H1 (cell line): ENCODE data around the gene RAB5B. TPM values are rescaled to one million over a fixed set of nuclear protein-coding genes. Genes with fewer than 3 reads are reported as not detected.

ENCODE experiments used
- CTCF ChIA-PET: fragments of 300-600 bp; sonication (Branson Sonifier 250); formaldehyde crosslinking; loops from one replicate; lab custom pipeline; 2021; ENCODE audit not compliant: partially characterized antibody; lab: Charles Lee
- POLR2A ChIA-PET: fragments of 300-600 bp; sonication (Branson Sonifier 250); formaldehyde crosslinking; loops from one replicate; lab custom pipeline; 2021; ENCODE audit warnings: inconsistent platforms; ENCODE audit not compliant: partially characterized antibody; lab: Charles Lee
- DNase-seq, 2 experiments: peaks; one replicate each; pipeline versions ENCODE4 v3.0.0 to v3.0.0-alpha.2; 2010 to 2022; ENCODE audit warnings: low spot score in 2 of 2, low read depth in 1 of 2, mixed read lengths in 1 of 2
- FAIRE-seq: peaks from 2 replicates; lab custom pipeline; 2011; peaks lifted over from hg19 to GRCh38; lab: Jason Lieb, UNC
- H2AFZ ChIP-seq: 2 replicates; pipeline ENCODE4 v1.8.1; 2012; ENCODE audit warnings: low read length, inconsistent platforms
- H2AK5ac ChIP-seq: 2 replicates; pipeline ENCODE4 v1.6.1; 2013; ENCODE audit warnings: low read depth, low read length
- H2BK120ac ChIP-seq: replicated peaks from 2 replicates; pipeline ENCODE3; 2013; ENCODE audit warnings: low read depth, low read length, inconsistent platforms
- H2BK12ac ChIP-seq: 2 replicates; pipeline ENCODE4 v1.6.1; 2013; ENCODE audit warnings: low read depth, low read length
- H2BK15ac ChIP-seq: 2 replicates; pipeline ENCODE4 v1.6.1; 2013; ENCODE audit warnings: low read length
- H2BK20ac ChIP-seq: 2 replicates; pipeline ENCODE4 v1.6.1; 2013; ENCODE audit warnings: low read length
- H2BK5ac ChIP-seq: 2 replicates; pipeline ENCODE4 v1.6.1; 2013; ENCODE audit warnings: low read depth, low read length
- H3K14ac ChIP-seq: 2 replicates; pipeline ENCODE4 v1.6.1; 2013; ENCODE audit warnings: inconsistent platforms; ENCODE audit not compliant: insufficient read length
- H3K18ac ChIP-seq: 2 replicates; pipeline ENCODE4 v1.6.1; 2013; ENCODE audit warnings: low read length; ENCODE audit errors: extremely low read depth
- H3K23ac ChIP-seq: 2 replicates; pipeline ENCODE4 v1.6.1; 2013; ENCODE audit warnings: inconsistent platforms; ENCODE audit not compliant: insufficient read length
- H3K23me2 ChIP-seq: 2 replicates; pipeline ENCODE4 v1.6.1; 2013; ENCODE audit warnings: low read depth, low read length
- H3K27ac ChIP-seq: 2 replicates; pipeline ENCODE4 v1.6.1; 2011; ENCODE audit warnings: low read depth, low read length, inconsistent platforms
- H3K27me3 ChIP-seq, 4 experiments: replicated peaks in 1 of 4; 1 replicate in 1 of 4; 2 replicates in 3 of 4; pipeline versions ENCODE4 v1.6.1 to v1.8.1; 2011 to 2013; ENCODE audit warnings: low read length in 3 of 4, mild to moderate bottlenecking in 3 of 4, inconsistent platforms in 2 of 4, mixed read lengths in 2 of 4, moderate library complexity in 1 of 4; ENCODE audit not compliant: control insufficient read depth in 3 of 4, insufficient read depth in 3 of 4; ENCODE audit errors: extremely low read depth in 1 of 4
- H3K36me3 ChIP-seq, 4 experiments: 2 replicates each; pipeline versions ENCODE4 v1.6.1 to v1.8.1; 2011 to 2013; ENCODE audit warnings: mild to moderate bottlenecking in 4 of 4, low read length in 3 of 4, moderate library complexity in 2 of 4, control low read depth in 1 of 4, inconsistent platforms in 1 of 4; ENCODE audit not compliant: insufficient read depth in 4 of 4, control insufficient read depth in 2 of 4
- H3K4ac ChIP-seq: replicated peaks from 2 replicates; pipeline ENCODE3; 2013; ENCODE audit warnings: low read length, low read depth, mixed read lengths, inconsistent platforms; ENCODE audit not compliant: insufficient read length
- H3K4me1 ChIP-seq, 4 experiments: replicated peaks in 1 of 4; 1 replicate in 1 of 4; 2 replicates in 3 of 4; pipeline versions ENCODE4 v1.6.1 to v1.8.1; 2011 to 2013; ENCODE audit warnings: low read length in 3 of 4, inconsistent platforms in 2 of 4, mixed read lengths in 1 of 4; ENCODE audit not compliant: insufficient read depth in 4 of 4, control insufficient read depth in 3 of 4
- H3K4me2 ChIP-seq, 2 experiments: 2 replicates each; pipeline versions ENCODE4 v1.6.1 to v1.8.1; 2011 to 2013; ENCODE audit warnings: low read depth in 2 of 2, low read length in 2 of 2, control low read depth in 1 of 2, inconsistent platforms in 1 of 2, mild to moderate bottlenecking in 1 of 2; ENCODE audit not compliant: insufficient read depth in 1 of 2
- H3K4me3 ChIP-seq, 4 experiments: fragments of 200-600, 300-600 bp in 1 of 4; sonication (generic), shearing (Covaris generic), sonication (Bioruptor Twin) in 1 of 4; 2 replicates each; pipeline versions ENCODE4 v1.5.1 to v1.8.1; 2011 to 2016; ENCODE audit warnings: low read length in 4 of 4, low read depth in 3 of 4, control low read depth in 2 of 4, inconsistent platforms in 2 of 4, mild to moderate bottlenecking in 2 of 4, mixed read lengths in 1 of 4, moderate library complexity in 1 of 4; ENCODE audit not compliant: insufficient read depth in 2 of 4; ENCODE audit errors: extremely low read depth in 1 of 4
- H3K56ac ChIP-seq: replicated peaks from 2 replicates; pipeline ENCODE3; 2013; ENCODE audit warnings: low read depth, mild to moderate bottlenecking, mixed read lengths, low read length, inconsistent platforms; ENCODE audit not compliant: insufficient read length
- H3K79me1 ChIP-seq: 2 replicates; pipeline ENCODE4 v1.6.1; 2013; ENCODE audit warnings: low read depth, low read length, control low read depth
- H3K79me2 ChIP-seq, 2 experiments: 2 replicates each; pipeline versions ENCODE4 v1.6.1 to v1.8.1; 2012 to 2013; ENCODE audit warnings: low read length in 2 of 2, mild to moderate bottlenecking in 2 of 2, inconsistent platforms in 1 of 2; ENCODE audit not compliant: insufficient read depth in 2 of 2, control insufficient read depth in 1 of 2
- H3K9ac ChIP-seq, 4 experiments: replicated peaks in 1 of 4; 1 replicate in 1 of 4; 2 replicates in 3 of 4; pipeline versions ENCODE4 v1.6.1 to v1.8.1; 2011 to 2013; ENCODE audit warnings: low read depth in 3 of 4, low read length in 3 of 4, control low read depth in 2 of 4, mild to moderate bottlenecking in 2 of 4, moderate library complexity in 2 of 4, inconsistent platforms in 1 of 4; ENCODE audit errors: extremely low read depth in 1 of 4
- H3K9me3 ChIP-seq, 2 experiments: 2 replicates each; pipeline versions ENCODE4 v1.6.1 to v1.8.1; 2012 to 2013; ENCODE audit warnings: mild to moderate bottlenecking in 2 of 2, moderate library complexity in 2 of 2, control low read depth in 1 of 2, inconsistent platforms in 1 of 2, low read depth in 1 of 2, low read length in 1 of 2, mixed read lengths in 1 of 2; ENCODE audit not compliant: insufficient read depth in 2 of 2
- H4K20me1 ChIP-seq, 2 experiments: replicated peaks in 1 of 2; 2 replicates each; pipeline versions ENCODE3 to v1.8.1; 2011 to 2013; ENCODE audit warnings: inconsistent platforms in 2 of 2, low read length in 2 of 2, mild to moderate bottlenecking in 1 of 2; ENCODE audit not compliant: insufficient read depth in 2 of 2, control insufficient read depth in 1 of 2
- H4K5ac ChIP-seq: 2 replicates; pipeline ENCODE4 v1.6.1; 2013; ENCODE audit warnings: low read length, low read depth, mixed read lengths, inconsistent platforms; ENCODE audit not compliant: insufficient read length
- H4K8ac ChIP-seq: 2 replicates; pipeline ENCODE4 v1.8.0; 2013; ENCODE audit warnings: mild to moderate bottlenecking, moderate library complexity, low read length, inconsistent platforms; ENCODE audit not compliant: insufficient read depth; ENCODE audit errors: extremely low read depth
- H4K91ac ChIP-seq: replicated peaks from 2 replicates; pipeline ENCODE3; 2013; ENCODE audit warnings: low read length, mixed read lengths, inconsistent platforms; ENCODE audit not compliant: insufficient read length
- ASH2L ChIP-seq: fragments of 200-600, 300-600 bp; sonication (generic); IDR thresholded peaks from one replicate; pipeline ENCODE4 v1.7.1; 2017; ENCODE audit warnings: low read length
- ATF3 ChIP-seq: IDR thresholded peaks from 2 replicates; pipeline ENCODE4 v1.6.1; 2011; ENCODE audit warnings: low read depth, mild to moderate bottlenecking, low read length; ENCODE audit not compliant: insufficient read depth
- CREB1 ChIP-seq: IDR thresholded peaks from 2 replicates; pipeline ENCODE4 v1.6.1; 2012; ENCODE audit warnings: inconsistent platforms
- E2F6 ChIP-seq: IDR thresholded peaks from 2 replicates; pipeline ENCODE4 v1.6.1; 2012; ENCODE audit warnings: inconsistent platforms
- HDAC2 ChIP-seq, 2 experiments: fragments of 300-600 bp in 1 of 2; sonication (generic) in 1 of 2; IDR thresholded peaks; 2 replicates each; pipeline ENCODE4 v1.6.1; 2011 to 2012; ENCODE audit warnings: low read depth in 2 of 2, low read length in 2 of 2, mild to moderate bottlenecking in 2 of 2, moderate library complexity in 2 of 2, borderline replicate concordance in 1 of 2, inconsistent platforms in 1 of 2
- JUND ChIP-seq: IDR thresholded peaks from 2 replicates; pipeline ENCODE4 v1.6.1; 2011; ENCODE audit warnings: mild to moderate bottlenecking, improper control_type of control experiment, low read length
- PHF8 ChIP-seq: fragments of 200-600 bp; sonication (generic); conservative IDR thresholded peaks from 2 replicates; pipeline ENCODE4 v1.7.1; 2012; ENCODE audit warnings: low read depth, mild to moderate bottlenecking, inconsistent platforms, low read length, moderate library complexity
- RBBP5 ChIP-seq: IDR thresholded peaks from 2 replicates; pipeline ENCODE4 v1.7.1; 2012; ENCODE audit warnings: low read depth, mild to moderate bottlenecking, inconsistent platforms, low read length, moderate library complexity, borderline replicate concordance
- SP4 ChIP-seq: IDR thresholded peaks from 2 replicates; pipeline ENCODE4 v1.6.1; 2012; ENCODE audit warnings: low read length, inconsistent platforms
- TAF1 ChIP-seq: IDR thresholded peaks from 2 replicates; pipeline ENCODE4 v1.6.1; 2011; ENCODE audit warnings: mild to moderate bottlenecking, low read depth, low read length
- WGBS, 2 experiments: shearing (Covaris generic) in 1 of 2; methylation state at CpG; one replicate each; pipeline versions ENCODE4 v1.1.6 to v1.1.7; 2013 to 2015; ENCODE audit warnings: low lambda C conversion rate in 2 of 2, mixed read lengths in 2 of 2, inconsistent platforms in 1 of 2, low coverage in 1 of 2, missing lambda C conversion rate in 1 of 2; ENCODE audit not compliant: insufficient replicate concordance in 2 of 2, insufficient coverage in 1 of 2, insufficient read length in 1 of 2; ENCODE audit errors: extremely low coverage in 1 of 2, missing lambda C conversion rate in 1 of 2; 5-methylcytosine and 5-hydroxymethylcytosine counted together
- polyA plus RNA-seq, 7 experiments: library from polyadenylated mRNA; depleted of rRNA in 3 of 7; stranded (reverse) in 5 of 7; unstranded in 2 of 7; fragments of >200 nt in 5 of 7; fragments of 200-250 nt in 2 of 7; gene quantifications; 1 replicate in 5 of 7; 2 replicates in 1 of 7; 4 replicates in 1 of 7; pipeline versions ENCODE4 v1.2.1 to v1.2.3, GENCODE V29; 2011 to 2013; ENCODE audit warnings: missing spikeins in 2 of 7, mixed read lengths in 2 of 7
- total RNA-seq: library from RNA; stranded (reverse); fragmentation: NEBNext Ultra II Directional; extraction: Animal tissue kit (Norgen Biotek cat#: 25700); gene quantifications from 2 replicates; pipeline ENCODE4 v1.2.1, GENCODE V29; 2021

RAB5B gene
- total and polyA plus RNA-seq, 2 of the 8 experiments (the other 6 are each of a cell fraction or from before 2014, with no cell fraction given): 56.7 to 62.4 TPM

GRCh38 chr12:55931780-55932550, 41.9 kb upstream of the RAB5B start:
- H3K27ac ChIP-seq: no peak overlapping the region
- FAIRE-seq: no peak

More at GRCh38 chr12:55931780-55932550, 41.9 kb upstream of the RAB5B start:
- H3K23me2 ChIP-seq: peaks cover 16% of the 10 kb centered on the region
- no peak overlapping the region for H4K8ac ChIP-seq
- no peak for TF ChIP-seq SP4
- TF ChIP-seq PHF8: no peak
- TF ChIP-seq CREB1: peak; percentile 60; the same call in 1 of the 2 replicates
- peak in 1 of 2 experiments; percentile 32; a peak in 1 of 4 replicates for TF ChIP-seq HDAC2 (IDR thresholded peaks at IDR 0.05; ENCODE audit: borderline replicate concordance in 1 of 2, low read depth in 2 of 2, low read length in 2 of 2)
- peak; percentile 48 for TF ChIP-seq ASH2L
- TF ChIP-seq TAF1: 0 out of 2 replicates have a peak, but pooled peaks have one; percentile 18
- peak; percentile 42; the same call in 1 of the 2 replicates for TF ChIP-seq E2F6
- peak; percentile 60; the same call in 1 of the 2 replicates for TF ChIP-seq RBBP5
- TF ChIP-seq JUND: no peak
- no peak for TF ChIP-seq ATF3
- no peak overlapping the region for H3K4ac ChIP-seq
- H3K27me3 ChIP-seq: peaks cover 0 to 21% (median 13%) of the 10 kb centered on the region in 4 experiments; a peak in 6 of 7 replicates
- no peak overlapping the region for H2BK5ac ChIP-seq
- H3K9me3 ChIP-seq: no peaks in the 10 kb centered on the region
- H2BK15ac ChIP-seq: no peak overlapping the region
- ChIA-PET CTCF (interaction anchor here (0.7 to 7.8 kb wide), 6 partner anchors 7 to 193 kb away, joined by 3 to 71 read pairs (median 4); partner anchors contain the start of gene DNAJC14), POLR2A (interaction anchor here (1.0 to 1.6 kb wide), 3 partner anchors 23 to 103 kb away, joined by 3 read pairs; partner anchors contain the start of gene DNAJC14)
- H4K20me1 ChIP-seq: no peaks in the 10 kb centered on the region
- no peaks in the 10 kb centered on the region for H3K36me3 ChIP-seq
- H3K79me2 ChIP-seq: no peaks in the 10 kb centered on the region
- no peak overlapping the region for H4K91ac ChIP-seq
- no peak overlapping the region for H2AK5ac ChIP-seq
- peak overlapping the region; percentile 47 to 75 (median 66) for H3K4me3 ChIP-seq
- peaks cover 4 to 20% (median 11%) of the 10 kb centered on the region in 4 experiments; a peak in 6 of 7 replicates for H3K4me1 ChIP-seq
- H3K23ac ChIP-seq: no peak overlapping the region
- WGBS, 2 experiments: 3% methylated on average over 31 of the region's 60 CpGs; no CpG with 5 or more reads in 1 of the 2 experiments
- no peaks in the 10 kb centered on the region for H3K79me1 ChIP-seq
- no peak overlapping the region for H4K5ac ChIP-seq
- H3K14ac ChIP-seq: no peak overlapping the region
- peak overlapping the region; percentile 92 to 93 for H3K4me2 ChIP-seq
- peak in 1 of 2 experiments; percentile 73 for DNase-seq
- H3K18ac ChIP-seq: peak overlapping the region; percentile 62; the same call in 1 of the 2 replicates
- no peak overlapping the region for H3K56ac ChIP-seq
- H2BK20ac ChIP-seq: no peak overlapping the region
- H2BK12ac ChIP-seq: 0 out of 2 replicates have a peak overlapping the region, but pooled peaks have one; percentile 46
- no peak overlapping the region for H2BK120ac ChIP-seq
- peak overlapping the region in 1 of 4 experiments; percentile 52; a peak in 1 of 7 replicates for H3K9ac ChIP-seq
- H2AFZ ChIP-seq: peak overlapping the region; percentile 81
